ENCODE results near the gene KDM7A.

The KDM7A gene

DNA sequence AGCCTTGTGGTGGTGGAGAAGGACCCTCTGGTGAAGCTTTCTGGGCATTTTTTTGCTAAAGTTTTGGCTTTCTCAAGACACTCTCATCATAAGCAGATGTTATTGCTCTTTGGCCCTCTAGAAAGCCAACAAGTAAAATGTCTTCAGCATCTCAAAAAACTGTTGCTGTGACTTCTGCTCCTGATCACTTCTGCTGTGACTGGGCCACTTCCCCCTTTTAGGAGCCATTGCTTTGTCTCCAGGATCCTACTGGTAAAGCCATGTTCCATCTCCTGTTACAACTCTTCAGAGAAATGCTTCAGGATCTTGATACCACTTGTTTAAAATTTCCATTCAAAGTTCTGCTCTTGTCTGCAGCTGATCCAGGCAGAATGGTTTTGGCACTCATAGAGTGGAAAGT lies 125.0 kb downstream of the KDM7A start:
- FAIRE-seq: no peak

DNA sequence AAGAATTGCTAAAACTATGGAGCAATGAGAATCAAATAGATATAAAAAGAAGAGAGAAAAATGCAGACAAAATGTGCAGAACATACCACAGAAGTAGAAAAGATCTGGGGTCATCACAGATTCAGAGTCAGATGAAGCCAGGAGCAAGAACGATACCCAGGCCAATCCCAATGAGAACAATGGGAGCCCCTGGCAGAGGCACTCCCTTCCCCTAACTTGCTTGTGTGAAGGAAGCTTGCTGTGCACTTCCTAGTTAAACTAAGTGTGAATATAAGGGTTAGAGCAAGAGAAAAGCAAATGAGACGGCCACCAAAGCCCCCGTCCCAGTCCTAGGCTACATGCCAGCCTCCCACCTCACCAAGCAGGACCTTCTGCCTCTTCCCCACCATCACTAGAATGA lies 126.7 kb downstream of the KDM7A start:
- no peak for FAIRE-seq

DNA sequence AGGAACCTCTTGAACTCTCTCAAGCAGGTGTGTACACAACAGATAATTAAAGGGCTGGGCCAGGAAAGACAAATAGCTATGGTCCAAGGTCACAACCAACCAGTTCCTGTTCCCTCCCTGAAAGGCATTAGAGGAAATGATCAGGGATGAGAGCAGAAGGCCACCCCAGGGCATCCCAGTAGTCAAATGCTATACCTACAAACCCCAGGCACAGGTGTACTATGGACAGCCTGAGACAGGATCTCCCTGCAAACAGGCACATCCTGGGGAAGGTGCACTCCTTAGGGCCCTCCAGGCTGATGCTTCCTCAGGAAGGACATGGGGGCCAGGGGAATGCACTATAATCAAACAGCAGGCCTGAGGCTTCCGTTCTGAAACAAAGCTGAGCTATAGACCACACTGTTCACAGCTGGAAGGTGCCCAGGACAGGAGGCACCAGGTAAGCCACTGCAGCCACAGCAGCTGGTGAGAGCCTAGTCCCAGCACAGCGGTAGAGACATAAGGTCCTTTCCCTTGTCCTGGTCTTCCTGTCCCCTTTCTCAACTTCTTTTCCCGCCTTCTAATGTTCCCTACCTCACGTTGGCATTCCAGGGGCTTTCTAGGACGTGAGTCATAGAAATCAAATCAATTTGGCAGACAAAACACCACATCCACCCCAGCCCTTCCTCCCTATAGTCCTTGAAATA lies 127.3 kb downstream of the KDM7A start:
- FAIRE-seq: no peak

DNA sequence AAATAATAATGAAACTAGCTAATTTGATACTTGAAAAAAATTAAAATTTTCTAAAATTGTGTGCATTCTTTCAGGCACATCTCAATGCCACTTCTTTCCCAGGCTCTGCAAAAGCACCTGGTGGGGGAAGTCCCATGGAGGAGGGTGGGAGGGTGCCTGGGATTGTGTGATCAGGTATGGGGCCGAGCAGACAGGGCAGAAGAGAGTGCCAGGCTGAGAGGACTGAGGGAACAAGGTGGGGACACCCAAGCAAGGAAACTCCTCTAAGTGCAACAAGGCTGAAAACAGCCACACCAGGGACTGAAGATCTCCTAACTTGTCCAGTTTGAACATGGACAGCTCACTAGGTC lies 127.8 kb downstream of the KDM7A start:
- FAIRE-seq: no peak

DNA sequence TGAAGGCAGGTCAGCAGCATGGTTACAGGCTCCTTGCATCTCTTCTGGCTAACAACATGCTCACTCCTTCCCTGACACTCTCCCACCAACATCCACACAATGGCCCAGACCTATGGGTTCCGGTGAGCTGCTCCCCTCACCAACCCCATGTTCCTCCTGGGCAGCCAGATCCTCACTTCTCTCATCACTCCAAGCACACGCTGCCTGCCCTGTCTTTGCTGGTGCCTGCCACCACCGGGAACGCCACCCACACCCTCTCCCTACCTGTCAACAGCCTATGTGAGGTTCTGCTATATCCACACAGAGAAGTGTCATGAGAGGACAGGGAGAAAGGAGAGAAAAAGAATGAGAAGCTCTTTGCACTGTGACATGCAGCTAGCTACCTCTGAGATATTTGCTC lies 128.6 kb downstream of the KDM7A start:
- no peak for FAIRE-seq

DNA sequence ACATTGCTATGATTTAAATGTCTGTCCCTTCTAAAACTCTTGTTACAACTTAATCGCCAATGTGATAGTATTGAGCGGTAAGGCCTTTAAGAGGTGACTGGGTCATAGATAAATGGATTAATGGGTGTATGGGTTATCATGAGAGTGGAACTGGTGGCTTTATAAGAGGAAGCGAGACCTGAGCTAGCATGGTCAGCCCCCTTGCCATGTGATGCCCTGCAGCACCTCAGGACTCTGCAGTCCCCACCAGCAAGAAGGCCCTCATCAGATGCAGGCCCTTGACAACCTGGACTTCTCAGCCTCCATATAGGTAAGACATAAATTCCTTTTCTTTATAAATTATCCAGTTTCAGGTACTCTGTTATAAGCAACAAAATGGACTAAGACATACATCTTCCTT lies 129.6 kb downstream of the KDM7A start:
- FAIRE-seq: no peak

DNA sequence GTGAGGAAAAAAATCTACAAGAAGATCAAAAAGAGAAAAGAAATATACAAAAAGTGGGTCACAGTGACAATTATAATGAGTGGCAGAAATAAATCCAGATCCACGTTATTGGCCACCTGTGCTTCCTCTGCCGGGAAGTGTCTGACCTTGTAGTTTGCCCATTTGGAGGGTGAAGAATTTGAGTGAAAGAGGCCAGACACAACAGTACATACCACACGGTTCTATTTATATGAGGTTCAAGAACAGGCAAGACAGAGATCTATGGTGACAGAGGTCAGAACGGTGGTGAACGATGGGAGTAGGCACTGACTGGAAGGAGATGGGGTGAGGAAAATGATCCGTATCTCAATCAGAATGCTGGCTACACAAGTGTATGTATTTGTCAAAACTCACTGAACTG lies 131.1 kb downstream of the KDM7A start:
- no peak for FAIRE-seq

DNA sequence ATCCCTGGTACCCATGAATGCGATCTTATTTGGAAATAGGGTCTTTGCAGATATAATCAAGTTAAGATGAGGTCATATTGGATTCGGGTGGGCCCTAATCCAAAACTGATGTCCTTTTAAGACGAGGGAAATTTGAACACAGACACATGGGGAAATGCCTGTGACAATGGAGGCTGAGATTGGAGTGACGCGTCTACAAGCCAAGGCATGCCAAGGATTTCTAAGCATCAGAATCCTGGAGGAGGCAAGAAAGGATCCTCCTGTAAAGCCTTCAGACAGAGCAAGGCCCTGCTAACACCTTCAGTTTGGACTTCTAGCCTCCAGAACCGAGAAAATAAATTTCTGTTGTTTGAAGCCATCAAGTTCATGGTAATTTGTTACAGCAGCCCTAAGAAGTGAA lies 132.5 kb downstream of the KDM7A start:
- no peak for FAIRE-seq

DNA sequence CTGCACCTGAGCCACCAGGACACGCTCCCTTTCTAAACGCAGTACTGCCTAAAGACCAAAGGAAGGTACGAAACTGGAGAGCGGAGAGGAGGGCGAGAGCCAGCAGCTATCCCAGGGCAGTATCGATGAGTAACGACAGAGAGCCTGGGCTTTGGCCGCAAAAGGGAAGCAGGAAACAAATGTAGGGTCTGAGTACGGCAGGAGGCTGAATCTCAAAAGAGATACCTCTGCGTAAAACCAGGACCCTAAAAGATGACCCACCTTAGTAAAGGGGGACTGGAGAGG lies 134.5 kb downstream of the KDM7A start:
- no peak for FAIRE-seq

DNA sequence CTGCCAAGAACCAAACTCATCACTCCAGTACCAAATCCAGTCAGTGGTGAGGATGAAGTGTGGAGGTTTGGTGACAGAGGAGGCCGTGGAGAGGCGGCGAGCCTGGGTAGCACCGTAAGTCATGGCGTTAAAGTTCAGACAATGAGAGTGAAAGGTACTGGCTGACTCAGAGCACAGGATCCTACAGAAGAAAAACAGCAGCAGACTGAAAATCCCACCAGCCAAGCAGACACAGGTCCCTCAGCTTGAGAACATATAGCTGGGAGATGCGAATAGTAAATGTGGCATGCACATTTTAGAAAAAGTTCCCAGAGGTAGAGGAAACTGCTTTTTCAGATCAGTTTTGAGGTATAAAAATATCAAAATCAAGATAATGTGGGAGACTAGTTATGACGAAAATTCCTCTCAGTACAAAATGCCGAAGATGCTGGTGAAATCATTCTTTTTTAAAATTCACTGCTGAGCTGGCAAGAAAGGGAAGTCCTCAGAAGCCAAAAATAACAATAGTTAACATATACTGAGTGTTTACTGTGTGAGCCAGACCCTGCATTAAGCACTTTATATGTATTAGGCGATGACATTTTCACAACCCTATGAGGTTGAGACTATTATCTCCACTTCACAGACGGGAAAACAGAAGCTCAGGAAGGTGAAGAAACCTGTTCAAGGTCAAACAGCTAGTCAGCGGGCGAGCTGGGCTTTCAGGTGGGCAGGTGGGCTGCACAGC lies 135.0 kb downstream of the KDM7A start:
- FAIRE-seq: no peak

DNA sequence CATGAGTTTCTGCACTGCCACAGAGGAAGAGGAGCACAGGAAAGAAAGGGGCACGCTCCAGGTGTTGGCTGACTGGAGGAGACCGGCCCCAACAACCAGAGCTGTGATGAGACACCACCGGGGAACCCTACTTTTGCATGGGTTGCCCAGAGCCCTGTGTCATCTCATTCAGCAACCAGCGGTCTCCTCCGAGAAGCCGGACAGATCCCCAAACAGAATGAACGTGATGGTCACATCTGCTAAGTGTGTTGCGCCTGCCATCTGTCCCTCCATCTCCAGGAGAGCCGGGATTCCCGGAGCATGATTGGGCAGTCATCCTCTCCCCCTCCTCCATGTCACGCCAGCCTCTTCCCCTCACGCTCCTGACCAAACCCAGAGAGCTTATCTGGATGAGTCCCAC lies 136.9 kb downstream of the KDM7A start:
- no peak for FAIRE-seq

DNA sequence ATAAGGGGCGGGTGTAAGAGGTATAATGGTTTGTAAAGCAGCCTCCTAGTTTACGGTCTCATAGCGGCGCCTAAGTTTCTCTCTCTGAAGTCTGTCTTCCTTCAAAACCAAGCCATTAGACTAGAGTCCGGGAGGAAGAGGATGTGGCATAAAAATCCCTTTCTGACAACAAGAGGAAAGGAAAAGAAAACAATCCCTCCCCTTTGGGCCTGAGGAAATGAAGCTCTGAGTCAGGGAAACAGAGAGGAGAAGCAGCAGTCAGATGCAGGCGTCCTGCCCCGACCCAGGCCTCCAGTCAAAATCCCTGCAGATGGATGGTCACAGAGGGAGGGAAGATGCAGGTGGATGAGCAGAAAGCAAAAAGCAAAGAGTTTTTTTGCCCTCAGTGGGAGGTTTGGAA lies 137.7 kb downstream of the KDM7A start:
- FAIRE-seq: no peak

DNA sequence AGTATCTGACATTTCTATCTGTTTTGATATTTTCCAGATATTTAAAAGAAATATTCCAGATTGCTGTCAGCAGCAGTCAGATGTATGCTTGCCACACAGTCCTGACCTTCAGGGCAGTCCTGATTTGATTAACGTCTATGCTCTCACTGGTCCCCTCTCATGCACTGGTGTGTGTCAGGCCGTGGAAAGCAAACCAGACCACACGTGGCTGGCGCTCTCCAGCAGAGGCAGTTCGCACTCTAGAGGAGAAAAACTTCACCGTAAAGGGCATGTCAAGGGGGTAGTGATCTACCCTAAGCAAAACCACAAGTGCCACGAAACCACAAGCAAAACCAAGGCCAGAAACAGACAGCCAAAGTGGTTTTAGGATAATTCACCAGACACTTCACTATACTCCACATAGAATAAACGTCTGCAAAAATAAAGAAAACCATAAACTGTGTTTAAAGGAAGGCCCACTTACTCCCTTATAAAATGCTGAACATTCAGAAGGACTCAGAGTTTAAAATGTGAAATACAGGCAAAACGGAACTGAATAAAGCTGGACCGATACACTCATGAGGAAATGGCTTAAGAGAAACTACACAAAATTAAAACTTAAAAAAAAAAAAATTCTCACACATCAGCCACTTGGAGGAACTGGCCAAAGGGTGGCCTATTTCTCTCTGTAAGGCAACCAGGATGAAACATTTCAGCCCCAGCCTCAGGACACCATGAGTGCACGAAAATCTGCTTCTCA lies 140.4 kb downstream of the KDM7A start:
- no peak for FAIRE-seq

DNA sequence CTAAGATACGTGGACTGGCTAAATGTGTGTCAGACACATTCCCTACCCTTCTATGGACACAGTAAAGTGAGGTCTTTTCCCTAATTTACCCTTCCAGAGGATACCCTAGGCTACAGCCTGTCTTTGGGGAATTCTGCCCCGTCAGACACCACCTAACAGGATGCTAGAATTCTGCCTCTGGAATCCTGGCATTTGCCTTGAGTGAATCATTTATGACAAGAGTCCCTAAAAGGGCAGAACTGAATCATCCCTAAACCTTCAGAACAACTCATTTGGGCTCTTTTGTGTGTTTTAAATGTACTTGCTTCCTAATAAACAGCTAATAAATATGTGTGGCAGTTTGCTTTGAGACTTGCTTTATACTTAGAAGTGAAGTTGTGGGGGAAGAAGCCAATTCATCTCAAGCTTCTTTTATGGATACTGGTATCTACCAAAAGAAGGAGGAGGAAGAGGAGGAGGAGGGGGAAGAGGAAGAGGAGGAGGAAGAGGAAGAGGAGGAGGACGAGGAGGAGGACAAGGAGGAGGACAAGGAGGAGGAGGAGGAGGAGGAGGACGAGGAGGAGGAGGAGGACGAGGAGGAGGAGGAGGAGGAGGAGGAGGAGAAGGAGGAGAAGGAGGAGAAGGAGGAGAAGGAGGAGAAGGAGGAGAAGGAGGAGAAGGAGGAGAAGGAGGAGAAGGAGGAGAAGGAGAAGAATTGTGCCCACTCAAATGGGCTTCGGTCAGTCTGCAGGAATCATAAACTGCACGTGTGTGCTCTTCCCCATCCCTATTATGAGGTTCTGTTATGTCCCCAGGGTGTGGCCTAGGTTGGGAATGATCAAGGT lies 141.2 kb downstream of the KDM7A start:
- FAIRE-seq: no peak

Data from islet of Langerhans (tissue), 1 donor.